PC-3 (cell line): ENCODE measurements around the gene CROCC2. TPM values are rescaled to one million over a fixed set of nuclear protein-coding genes. Genes with fewer than 3 reads are reported as not detected.

Source experiments
- ATAC-seq: fragments of 200-7000 bp; cut with Tn5 transposase; 2 replicates; pipeline ENCODE4 v1.9.1; 2020; ENCODE audit warnings: mild to moderate bottlenecking, moderate library complexity
- BruUV-seq: library from RNA; stranded (reverse); fragments of 400-500 nt; replicated peaks from 2 replicates; lab custom pipeline; 2021; lab: Mats Ljungman, UMichigan
- CTCF ChIA-PET: fragments of 300-600 bp; sonication (Branson Sonifier 250); formaldehyde crosslinking; loops from one replicate; lab custom pipeline; 2022; ENCODE audit warnings: antibody characterized with exemption; lab: Charles Lee
- POLR2A ChIA-PET: fragments of 300-600 bp; sonication (Branson Sonifier 250); formaldehyde crosslinking; loops from one replicate; lab custom pipeline; 2022; ENCODE audit warnings: antibody characterized with exemption; ENCODE audit not compliant: unreplicated experiment; lab: Charles Lee
- DNase-seq: peaks from one replicate; pipeline ENCODE4 v3.0.0-alpha.2; 2015
- H2AFZ ChIP-seq: fragments of 300-600 bp; sonication (generic); 2 replicates; pipeline ENCODE4 v1.6.0; 2016; ENCODE audit warnings: antibody characterized with exemption, low read length
- H3F3A ChIP-seq: fragments of 300-600 bp; sonication (generic); one replicate; pipeline ENCODE4 v1.6.0; 2017; ENCODE audit warnings: antibody characterized with exemption, low read length, control low read depth, mild to moderate bottlenecking; ENCODE audit not compliant: unreplicated experiment
- H3K27ac ChIP-seq: fragments of 300-600 bp; sonication (generic); 2 replicates; pipeline ENCODE4 v1.5.1; 2016; ENCODE audit warnings: mild to moderate bottlenecking, low read length
- H3K27me3 ChIP-seq: fragments of 300-600 bp; sonication (generic); 2 replicates; pipeline ENCODE4 v1.6.1; 2016; ENCODE audit warnings: low read length, mixed read lengths
- H3K36me3 ChIP-seq: fragments of 300-600 bp; sonication (generic); 2 replicates; pipeline ENCODE4 v1.6.1; 2016; ENCODE audit warnings: low read depth, mixed run types, low read length, mixed read lengths
- H3K4me1 ChIP-seq: fragments of 300-600 bp; sonication (generic); 2 replicates; pipeline ENCODE4 v1.5.1; 2016; ENCODE audit warnings: low read length; ENCODE audit not compliant: insufficient read depth
- H3K4me2 ChIP-seq: fragments of 300-600 bp; sonication (generic); 2 replicates; pipeline ENCODE4 v1.6.0; 2016; ENCODE audit warnings: low read length
- H3K4me3 ChIP-seq: fragments of 300-600 bp; sonication (generic); 2 replicates; pipeline ENCODE4 v1.5.1; 2016; ENCODE audit warnings: mild to moderate bottlenecking, low read length, mixed read lengths
- H3K79me2 ChIP-seq: fragments of 300-600 bp; sonication (generic); 2 replicates; pipeline ENCODE4 v1.6.1; 2017; ENCODE audit warnings: low read length, mixed read lengths
- H3K9ac ChIP-seq: fragments of 300-600 bp; sonication (generic); 2 replicates; pipeline ENCODE4 v1.6.0; 2016; ENCODE audit warnings: mild to moderate bottlenecking, low read length
- H3K9me2 ChIP-seq: fragments of 300-600 bp; sonication (generic); replicated peaks from 2 replicates; pipeline ENCODE4 v1.6.1; 2016; ENCODE audit warnings: mixed run types, low read length, mixed read lengths
- H3K9me3 ChIP-seq: fragments of 300-600 bp; sonication (generic); 2 replicates; pipeline ENCODE4 v1.6.1; 2016; ENCODE audit warnings: low read length, mixed read lengths
- H4K20me1 ChIP-seq: fragments of 300-600 bp; sonication (generic); 2 replicates; pipeline ENCODE4 v1.6.1; 2016; ENCODE audit warnings: low read length, mixed read lengths
- CTCF ChIP-seq: fragments of 300-600 bp; sonication (generic); conservative IDR thresholded peaks from 2 replicates; pipeline ENCODE4 v1.5.1; 2017; ENCODE audit warnings: antibody characterized with exemption, low read depth, mild to moderate bottlenecking, low read length
- EZH2 ChIP-seq: fragments of 300-600 bp; sonication (generic); IDR thresholded peaks from one replicate; pipeline ENCODE4 v1.6.1; 2017; ENCODE audit warnings: antibody characterized with exemption, mild to moderate bottlenecking, low read length; ENCODE audit not compliant: unreplicated experiment
- EZH2phosphoT487 ChIP-seq: fragments of 300-600 bp; sonication (generic); IDR thresholded peaks from 2 replicates; pipeline ENCODE4 v1.6.1; 2018; ENCODE audit warnings: mild to moderate bottlenecking, antibody characterized with exemption, low read length, borderline replicate concordance
- intact Hi-C: fragments of 100-400 bp; cut with micrococcal nuclease; formaldehyde crosslinking; loops from 2 replicates; pipeline ENCODE4 v1.9.0; 2023
- total RNA-seq: library from RNA; depleted of rRNA; stranded (reverse); fragments of >200 nt; gene quantifications from 2 replicates; pipeline ENCODE4 v1.2.3, GENCODE V29; 2014

Gene CROCC2
- total RNA-seq, 1 experiment from 2014 or later, result not detected

GRCh38 chr2:240921311-240921994 lies 15.3 kb downstream of the CROCC2 start:
- Histone ChIP-seq H3K4me2 (peak overlapping the region; percentile 35), H3K9me2 (no peaks in the 10 kb centered on the region), H3K79me2 (no peaks in the 10 kb centered on the region), H3K9me3 (no peaks in the 10 kb centered on the region), H2AFZ (no peak overlapping the region), H3K4me1 (peaks cover 12% of the 10 kb centered on the region), H3K27ac (no peak overlapping the region; the same call in 1 of the 2 replicates), H3K27me3 (no peaks in the 10 kb centered on the region), H3K36me3 (no peaks in the 10 kb centered on the region), H4K20me1 (no peaks in the 10 kb centered on the region), H3K9ac (no peak overlapping the region), H3F3A (no peaks in the 10 kb centered on the region), H3K4me3 (no peak overlapping the region)
- ChIA-PET CTCF (no interaction called here), POLR2A (interaction anchor here (0.6 kb wide), 1 partner anchor 29 kb away, joined by 10 read pairs; no protein-coding TSS in a partner anchor)
- peak; percentile 71 for DNase-seq
- intact Hi-C loops, result no loop called here
- TF ChIP-seq CTCF, result no peak
- TF ChIP-seq EZH2, result no peak
- no peak for TF ChIP-seq EZH2phosphoT487
- peak; percentile 86 for ATAC-seq
- no TSS peak for BruUV-seq

- Histone ChIP-seq H3K4me2 (0 out of 2 replicates have a peak overlapping the region, but pooled peaks have one; percentile 23), H2AFZ (no peak overlapping the region), H3K9ac (no peak overlapping the region), H4K20me1 (no peaks in the 10 kb centered on the region), H3K9me2 (no peaks in the 10 kb centered on the region), H3K4me3 (no peak overlapping the region), H3K36me3 (no peaks in the 10 kb centered on the region), H3K27ac (no peak overlapping the region), H3K9me3 (no peaks in the 10 kb centered on the region), H3K27me3 (no peaks in the 10 kb centered on the region), H3K79me2 (no peaks in the 10 kb centered on the region), H3F3A (no peaks in the 10 kb centered on the region), H3K4me1 (peaks cover 12% of the 10 kb centered on the region)
- POLR2A ChIA-PET, result interaction anchor here (0.6 kb wide), 1 partner anchor 30 kb away, joined by 10 read pairs; no protein-coding TSS in a partner anchor
- intact Hi-C loops, result no loop called here
- no TSS peak for BruUV-seq
- ATAC-seq (no peak), DNase-seq (no peak)
- TF ChIP-seq EZH2phosphoT487 (no peak), EZH2 (no peak), CTCF (no peak)
- CTCF ChIA-PET, result no interaction called here
Measured at GRCh38 chr2:240921995-240922244, 15.8 kb downstream of the CROCC2 start.

GRCh38 chr2:240922245-240922981 lies 16.3 kb downstream of the CROCC2 start:
- DNase-seq (no peak), ATAC-seq (no peak)
- no peak for TF ChIP-seq CTCF
- TF ChIP-seq EZH2, result no peak
- TF ChIP-seq EZH2phosphoT487, result no peak
- Histone ChIP-seq H3K4me1 (peaks cover 12% of the 10 kb centered on the region), H3K79me2 (no peaks in the 10 kb centered on the region), H3K4me2 (no peak overlapping the region), H3K36me3 (no peaks in the 10 kb centered on the region), H3F3A (no peaks in the 10 kb centered on the region), H4K20me1 (no peaks in the 10 kb centered on the region), H3K4me3 (no peak overlapping the region), H3K9me3 (no peaks in the 10 kb centered on the region), H3K27ac (no peak overlapping the region), H3K9ac (no peak overlapping the region), H3K9me2 (no peaks in the 10 kb centered on the region), H3K27me3 (no peaks in the 10 kb centered on the region), H2AFZ (no peak overlapping the region)
- CTCF ChIA-PET, result no interaction called here
- no TSS peak for BruUV-seq
- intact Hi-C loops, result no loop called here
- POLR2A ChIA-PET, result no interaction called here
